GM12878 (cell line): ENCODE data around the gene NUDT17. TPM values are rescaled to one million over a fixed set of nuclear protein-coding genes. Genes with fewer than 3 reads are reported as not detected.
A peak's percentile ranks its signal among the peaks of the same experiment; 100 is the strongest.

ENCODE experiments used
- ATAC-seq: fragments of 200-7000 bp; cut with Tn5 transposase; 3 replicates; pipeline ENCODE4 v1.9.1; 2020; ENCODE audit warnings: mild to moderate bottlenecking, moderate library complexity
- BruUV-seq: library from RNA; stranded (reverse); fragments of 400-500 nt; replicated peaks from 2 replicates; lab custom pipeline; 2021; lab: Mats Ljungman, UMichigan
- CTCF ChIA-PET: fragments of 300-600 bp; sonication (Branson Sonifier 250); formaldehyde crosslinking; extraction: SDS; loops from one replicate; lab custom pipeline; 2021; ENCODE audit warnings: inconsistent platforms; lab: Yijun Ruan, JAX
- POLR2A ChIA-PET: fragments of 350-600 bp; formaldehyde crosslinking; extraction: SDS; loops from one replicate; lab custom pipeline; 2021; ENCODE audit warnings: inconsistent platforms; lab: Charles Lee
- RAD21 ChIA-PET: fragments of 300-600 bp; sonication (Branson Sonifier 250); formaldehyde crosslinking; loops from one replicate; lab custom pipeline; 2023; ENCODE audit warnings: antibody characterized with exemption; ENCODE audit not compliant: unreplicated experiment; lab: Charles Lee
- SMC1A ChIA-PET: fragments of 300-600 bp; sonication (Branson Sonifier 250); formaldehyde crosslinking; loops from one replicate; lab custom pipeline; 2023; ENCODE audit not compliant: unreplicated experiment, uncharacterized antibody; lab: Charles Lee
- DNase-seq: peaks from one replicate; pipeline ENCODE4 v3.0.0-alpha.2; 2011; ENCODE audit warnings: low read depth, low spot score
- FAIRE-seq: peaks from 3 replicates; lab custom pipeline; 2011; peaks lifted over from hg19 to GRCh38; lab: Jason Lieb, UNC
- H2AFZ ChIP-seq: 2 replicates; pipeline ENCODE4 v1.6.0; 2011; ENCODE audit warnings: low read depth, low read length, control low read depth; ENCODE audit not compliant: control insufficient read depth
- H3K27ac ChIP-seq: 2 replicates; pipeline ENCODE4 v1.5.1; 2011; ENCODE audit warnings: control low read depth; ENCODE audit not compliant: control insufficient read depth, insufficient read depth
- H3K27me3 ChIP-seq, 2 experiments: replicated peaks in 1 of 2; 2 replicates each; pipeline versions ENCODE4 v1.6.0 to v1.6.1; 2011; ENCODE audit warnings: low read length in 1 of 2; ENCODE audit not compliant: control insufficient read depth in 2 of 2, insufficient read depth in 2 of 2
- H3K36me3 ChIP-seq, 2 experiments: 2 replicates each; pipeline ENCODE4 v1.5.1; 2011; ENCODE audit warnings: low read length in 1 of 2; ENCODE audit not compliant: control insufficient read depth in 2 of 2, insufficient read depth in 2 of 2
- H3K4me1 ChIP-seq: 2 replicates; pipeline ENCODE4 v1.6.1; 2011; ENCODE audit warnings: mild to moderate bottlenecking, low read length, moderate library complexity, mixed read lengths; ENCODE audit not compliant: control insufficient read depth, insufficient read depth
- H3K4me2 ChIP-seq: 2 replicates; pipeline ENCODE4 v1.6.0; 2011; ENCODE audit warnings: control low read depth; ENCODE audit not compliant: control insufficient read depth, insufficient read depth
- H3K4me3 ChIP-seq: fragments of 200-600 bp; sonication (generic); 2 replicates; pipeline ENCODE4 v1.5.1; 2016
- H3K79me2 ChIP-seq: 2 replicates; pipeline ENCODE4 v1.6.0; 2011; ENCODE audit warnings: low read length; ENCODE audit not compliant: control insufficient read depth, insufficient read depth
- H3K9ac ChIP-seq: 2 replicates; pipeline ENCODE4 v1.8.0; 2011; ENCODE audit warnings: low read length, control low read depth, mixed read lengths; ENCODE audit not compliant: control insufficient read depth, insufficient read depth
- H3K9me3 ChIP-seq: replicated peaks from 3 replicates; pipeline ENCODE4 v1.5.1; 2011; ENCODE audit warnings: mild to moderate bottlenecking, low read length; ENCODE audit not compliant: control insufficient read depth, insufficient read depth
- H4K20me1 ChIP-seq: 2 replicates; pipeline ENCODE4 v1.6.0; 2011; ENCODE audit not compliant: control insufficient read depth, insufficient read depth
- GATAD2B ChIP-seq: fragments of 450-650 bp; conservative IDR thresholded peaks from 2 replicates; pipeline ENCODE4 v1.6.1; 2017; ENCODE audit warnings: low read depth, mild to moderate bottlenecking, moderate library complexity
- MTA2 ChIP-seq: fragments of 450-650 bp; IDR thresholded peaks from 2 replicates; pipeline ENCODE4 v1.6.1; 2016; ENCODE audit warnings: low read depth, mild to moderate bottlenecking, moderate library complexity
- NFIC ChIP-seq: IDR thresholded peaks from 2 replicates; pipeline ENCODE4 v1.6.1; 2012; ENCODE audit warnings: low read depth, mild to moderate bottlenecking, inconsistent platforms, low read length, moderate library complexity
- RAD51 ChIP-seq: fragments of 450-650 bp; IDR thresholded peaks from 2 replicates; pipeline ENCODE4 v1.6.1; 2016; ENCODE audit warnings: moderate library complexity, mild to moderate bottlenecking, inconsistent platforms
- SKIL ChIP-seq: fragments of 450-650 bp; IDR thresholded peaks from 2 replicates; pipeline ENCODE4 v1.6.1; 2017; ENCODE audit warnings: mild to moderate bottlenecking, low read depth, inconsistent platforms; ENCODE audit not compliant: poor library complexity, severe bottlenecking
- SPI1 ChIP-seq: IDR thresholded peaks from 2 replicates; pipeline ENCODE4 v1.6.1; 2011; ENCODE audit warnings: low read depth, mild to moderate bottlenecking, low read length, moderate library complexity, borderline replicate concordance; ENCODE audit not compliant: insufficient read depth
- WGBS: methylation state at CpG from one replicate; pipeline ENCODE4 v1.1.6; 2016; ENCODE audit warnings: low lambda C conversion rate; ENCODE audit not compliant: insufficient replicate concordance, insufficient coverage; ENCODE audit errors: missing lambda C conversion rate; 5-methylcytosine and 5-hydroxymethylcytosine counted together
- in situ Hi-C: fragments of 300-500 bp; cut with MboI; formaldehyde crosslinking; loops from 9 replicates; pipeline ENCODE4 v1.14.3; 2018; ENCODE audit warnings: mixed read lengths
- intact Hi-C: fragments of 100-400 bp; cut with micrococcal nuclease; formaldehyde crosslinking; loops from one replicate; pipeline ENCODE4 v1.14.2; 2022; ENCODE audit not compliant: unreplicated experiment
- polyA plus RNA-seq, 11 experiments: library from polyadenylated mRNA; depleted of rRNA in 4 of 11; unstranded in 6 of 11; stranded (reverse) in 5 of 11; fragments of >200 nt; fragmentation: Nextera tagmentation in 4 of 11; fragmentation: Illumina TruSeq in 1 of 11; extraction: Ambion mirVana in 4 of 11; extraction: Trizol in 1 of 11; gene quantifications; 1 replicate in 1 of 11; 2 replicates in 10 of 11; pipeline versions ENCODE4 v1.2.1 to v1.2.3, GENCODE V29; 2011 to 2016; ENCODE audit warnings: inconsistent platforms in 2 of 11, missing spikeins in 2 of 11, low read depth in 1 of 11
- total RNA-seq, 4 experiments: library from RNA; depleted of rRNA in 3 of 4; stranded (reverse); fragments of >200 nt in 3 of 4; fragmentation: Illumina TruSeq in 1 of 4; extraction: Trizol in 1 of 4; gene quantifications; 2 replicates each; pipeline versions ENCODE4 v1.2.1 to v1.2.3, GENCODE V29; 2013 to 2021

Gene NUDT17
- total and polyA plus RNA-seq, 10 of the 15 experiments (the other 5 are each of a cell fraction or from before 2014, with no cell fraction given): 1.2 to 4.7 (median 4.0) TPM

- no peak for TF ChIP-seq SKIL
- no peak for TF ChIP-seq NFIC
These were observed 45.6 kb upstream of the NUDT17 start (continued) for GRCh38 chr1:145799806-145800205.

GRCh38 chr1:145804235-145805045, 41.0 kb upstream of the NUDT17 start:
- ChIA-PET RAD21 (interaction anchor here (1.2 kb wide), 1 partner anchor 24 kb away, joined by 3 read pairs; no protein-coding TSS in a partner anchor), SMC1A (interaction anchor here (0.9 to 1.4 kb wide), 3 partner anchors 9 to 16 kb away, joined by 3 to 4 read pairs (median 3); no protein-coding TSS in a partner anchor), CTCF (interaction anchor here (0.6 to 1.1 kb wide), 4 partner anchors 14 to 107 kb away, joined by 3 to 4 read pairs (median 4); partner anchors contain the start of gene PIAS3), POLR2A (interaction anchor here (1.4 kb wide), 1 partner anchor 12 kb away, joined by 3 read pairs; no protein-coding TSS in a partner anchor)
- no TSS peak for BruUV-seq
- no peak for DNase-seq
- no peak overlapping the region for H3K4me3 ChIP-seq
- peaks cover 10% of the 10 kb centered on the region for H3K79me2 ChIP-seq
- in situ Hi-C loops: no loop called here
- H3K4me2 ChIP-seq: no peak overlapping the region
- no peak overlapping the region for H3K9ac ChIP-seq
- no peaks in the 10 kb centered on the region; the same call in none of the 2 replicates for H3K4me1 ChIP-seq
- no peaks in the 10 kb centered on the region for H3K36me3 ChIP-seq
- no peaks in the 10 kb centered on the region for H4K20me1 ChIP-seq
- H3K27me3 ChIP-seq: no peaks in the 10 kb centered on the region
- TF ChIP-seq MTA2: no peak
- no peak for TF ChIP-seq RAD51
- no peak for TF ChIP-seq GATAD2B
- peak; percentile 46; the same call in 1 of the 2 replicates for TF ChIP-seq SPI1
- H2AFZ ChIP-seq: no peak overlapping the region
- WGBS: 96% methylated on average over 3 of the region's 3 CpGs
- H3K9me3 ChIP-seq: no peaks in the 10 kb centered on the region; the same call in 2 of the 3 replicates
- no peak overlapping the region for H3K27ac ChIP-seq
- intact Hi-C loops: no loop called here
- no peak for FAIRE-seq
- no peak for ATAC-seq
